ENCODE data around the gene TP53TG5.

- no peak for TF ChIP-seq ESRRG (CRISPR knock-in tag; IDR thresholded peaks at IDR 0.05)
- TF ChIP-seq TOX (CRISPR knock-in tag; IDR thresholded peaks at IDR 0.05; ENCODE audit: borderline replicate concordance): no peak
- TF ChIP-seq TSHZ2 (CRISPR knock-in tag; IDR thresholded peaks at IDR 0.05): no peak
- no peak for TF ChIP-seq GLIS3 (CRISPR knock-in tag; IDR thresholded peaks at IDR 0.05)
- TF ChIP-seq ZFP3 (CRISPR knock-in tag; IDR thresholded peaks at IDR 0.05): no peak
- no peak for TF ChIP-seq ZFP30 (CRISPR knock-in tag; IDR thresholded peaks at IDR 0.05)
Measured at GRCh38 chr20:45347297-45347935, 30.7 kb downstream of the TP53TG5 start.
